Measurements from ENCODE around the gene POM121. TPM values are rescaled to one million over a fixed set of nuclear protein-coding genes. Genes with fewer than 3 reads are reported as not detected.
"Not testable (repeated sequence)": the region's sequence is repeated elsewhere in the genome, so short reads cannot be mapped to it uniquely, and the experiment has no call there.

POM121 gene
- total RNA-seq, 1 experiment from 2014 or later = 79.0 TPM

DNA sequence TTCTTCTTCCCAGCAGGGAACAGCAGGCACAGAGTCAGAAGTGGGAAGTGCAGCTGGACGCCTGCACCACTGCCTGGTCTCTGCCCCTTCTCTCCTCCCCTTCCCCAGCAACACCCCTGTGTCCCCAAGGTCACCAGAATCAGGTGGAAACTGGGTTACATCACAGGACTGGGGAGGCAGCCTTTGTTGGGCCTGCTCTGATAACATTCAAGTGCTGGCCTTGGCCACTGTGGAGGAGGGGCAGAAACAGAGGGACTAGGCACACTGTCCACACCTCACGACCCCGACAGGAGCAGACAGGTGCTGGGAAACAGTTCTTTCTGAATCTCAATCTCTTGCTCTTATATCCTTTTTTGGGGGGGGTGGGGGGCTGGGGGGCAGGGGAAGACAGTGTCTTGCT, 42.0 kb downstream of the POM121 start:
- H3K79me2 ChIP-seq (ENCODE audit: insufficient read depth, low read length); H4K20me1 ChIP-seq (ENCODE audit: control insufficient read depth, insufficient read depth, insufficient read length); H3K9me3 Mint-ChIP-seq; H3K4me1 ChIP-seq (ENCODE audit: insufficient read depth, low read length); H3K18ac ChIP-seq (ENCODE audit: insufficient read length, low read depth, low read length); H3K23ac ChIP-seq (ENCODE audit: insufficient read length, low read depth, low read length); H2BK12ac ChIP-seq (ENCODE audit: insufficient read length, low read depth, low read length); H3K4me2 ChIP-seq (ENCODE audit: insufficient read depth, insufficient read length, low read length); H3K27me3 ChIP-seq (ENCODE audit: insufficient read depth, low read length); H2BK15ac ChIP-seq (ENCODE audit: low read depth, low read length); H3K4me3 Mint-ChIP-seq; H4K5ac ChIP-seq (ENCODE audit: insufficient read length, low read depth, low read length); H4K91ac ChIP-seq (ENCODE audit: insufficient read length, low read depth, low read length); H3K27me3 Mint-ChIP-seq (ENCODE audit: low read depth); H3K9me3 ChIP-seq (ENCODE audit: control insufficient read depth, low read depth, low read length); H2BK20ac ChIP-seq (ENCODE audit: low read depth, low read length, poor library complexity, severe bottlenecking); H3K4me1 Mint-ChIP-seq; H2BK5ac ChIP-seq (ENCODE audit: insufficient read length, low read length); H3K36me3 Mint-ChIP-seq (ENCODE audit: insufficient read depth in 1 of 3, low read depth in 3 of 3); H2BK120ac ChIP-seq (ENCODE audit: low read depth, low read length, poor library complexity, severe bottlenecking); H3K56ac ChIP-seq (ENCODE audit: insufficient read length, low read depth, low read length); H3T11ph ChIP-seq (ENCODE audit: low read length); H2AK5ac ChIP-seq (ENCODE audit: insufficient read length, low read length); H3K14ac ChIP-seq (ENCODE audit: insufficient read depth, low read length); H3K23me2 ChIP-seq (ENCODE audit: insufficient read length, low read depth, low read length, poor library complexity, severe bottlenecking); H3K27ac ChIP-seq (ENCODE audit: insufficient read length, low read depth, low read length); H3K9ac ChIP-seq (ENCODE audit: extremely low read depth, insufficient read length, low read length); H3K79me1 ChIP-seq (ENCODE audit: insufficient read depth, low read depth, low read length, poor library complexity, severe bottlenecking); H3K4ac ChIP-seq (ENCODE audit: low read depth, low read length); H3K27ac Mint-ChIP-seq; H2AFZ ChIP-seq (ENCODE audit: low read length); H4K8ac ChIP-seq (replicated peaks; ENCODE audit: insufficient read length, low read depth, low read length); DNase-seq: not testable (repeated sequence)
- no CpG with 5 or more reads among the region's 3 CpGs for WGBS (ENCODE audit: extremely low coverage, insufficient read length, low lambda C conversion rate)

DNA sequence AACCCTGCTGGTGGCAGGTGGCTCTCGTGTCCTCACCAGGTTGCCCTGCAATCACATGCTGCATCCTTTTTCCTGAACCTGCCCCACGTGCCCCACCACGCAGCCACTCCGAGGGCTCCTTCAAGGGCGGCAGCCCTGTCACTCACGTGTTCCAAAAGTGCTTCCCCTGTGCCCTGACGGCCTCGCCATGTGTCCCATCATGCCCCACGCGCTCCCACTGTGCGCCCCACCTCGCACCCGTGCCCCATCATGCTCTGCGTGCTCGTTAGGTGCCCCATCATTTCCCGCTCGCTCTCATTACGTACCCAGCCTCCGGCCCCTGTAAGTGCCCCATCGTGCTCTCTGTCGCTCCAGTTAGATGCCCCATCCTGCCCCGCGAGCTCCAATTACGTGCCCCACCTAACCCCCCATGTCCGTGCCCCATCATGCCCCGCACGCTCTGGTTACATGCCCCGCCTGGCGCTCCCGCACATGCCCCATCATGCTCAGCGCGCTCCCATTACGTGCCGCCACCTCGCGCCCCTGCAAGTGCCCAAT, 44.2 kb downstream of the POM121 start, which contains the start of gene TRIM74:
TSS of gene TRIM74 (minus strand) at position 487 of the 537 bp plus-strand sequence. CDS start 3,309 bp downstream, outside the sequence.
- H3K18ac ChIP-seq (ENCODE audit: insufficient read length, low read depth, low read length); DNase-seq; H3K23ac ChIP-seq (ENCODE audit: insufficient read length, low read depth, low read length); H3K9ac ChIP-seq (ENCODE audit: extremely low read depth, insufficient read length, low read length); H2AFZ ChIP-seq (ENCODE audit: low read length); H3K27me3 Mint-ChIP-seq (ENCODE audit: low read depth); H3K56ac ChIP-seq (ENCODE audit: insufficient read length, low read depth, low read length); H2BK5ac ChIP-seq (ENCODE audit: insufficient read length, low read length); H4K8ac ChIP-seq (replicated peaks; ENCODE audit: insufficient read length, low read depth, low read length); H3K27ac ChIP-seq (ENCODE audit: insufficient read length, low read depth, low read length); H3K4ac ChIP-seq (ENCODE audit: low read depth, low read length); H3K36me3 Mint-ChIP-seq (ENCODE audit: insufficient read depth in 1 of 3, low read depth in 3 of 3); H2BK20ac ChIP-seq (ENCODE audit: low read depth, low read length, poor library complexity, severe bottlenecking); H3K4me1 ChIP-seq (ENCODE audit: insufficient read depth, low read length); H4K5ac ChIP-seq (ENCODE audit: insufficient read length, low read depth, low read length); H2BK15ac ChIP-seq (ENCODE audit: low read depth, low read length); H3T11ph ChIP-seq (ENCODE audit: low read length); H3K79me1 ChIP-seq (ENCODE audit: insufficient read depth, low read depth, low read length, poor library complexity, severe bottlenecking); H2AK5ac ChIP-seq (ENCODE audit: insufficient read length, low read length); H4K91ac ChIP-seq (ENCODE audit: insufficient read length, low read depth, low read length); H3K4me2 ChIP-seq (ENCODE audit: insufficient read depth, insufficient read length, low read length); H3K27me3 ChIP-seq (ENCODE audit: insufficient read depth, low read length); H3K79me2 ChIP-seq (ENCODE audit: insufficient read depth, low read length); H3K9me3 Mint-ChIP-seq; H3K4me3 Mint-ChIP-seq; H2BK12ac ChIP-seq (ENCODE audit: insufficient read length, low read depth, low read length); H2BK120ac ChIP-seq (ENCODE audit: low read depth, low read length, poor library complexity, severe bottlenecking); H3K4me1 Mint-ChIP-seq; H3K23me2 ChIP-seq (ENCODE audit: insufficient read length, low read depth, low read length, poor library complexity, severe bottlenecking); H3K27ac Mint-ChIP-seq; H3K14ac ChIP-seq (ENCODE audit: insufficient read depth, low read length); H4K20me1 ChIP-seq (ENCODE audit: control insufficient read depth, insufficient read depth, insufficient read length); H3K9me3 ChIP-seq (ENCODE audit: control insufficient read depth, low read depth, low read length): not testable (repeated sequence)
- WGBS (ENCODE audit: extremely low coverage, insufficient read length, low lambda C conversion rate) = no CpG with 5 or more reads among the region's 36 CpGs
